ENCODE results near the gene ESPNL. TPM values are rescaled to one million over a fixed set of nuclear protein-coding genes. Genes with fewer than 3 reads are reported as not detected.
"Not testable (repeated sequence)": the region's sequence is repeated elsewhere in the genome, so short reads cannot be mapped to it uniquely, and the experiment has no call there.

ESPNL gene
- total RNA-seq, 1 donor from 2014 or later = 0.24 TPM

DNA sequence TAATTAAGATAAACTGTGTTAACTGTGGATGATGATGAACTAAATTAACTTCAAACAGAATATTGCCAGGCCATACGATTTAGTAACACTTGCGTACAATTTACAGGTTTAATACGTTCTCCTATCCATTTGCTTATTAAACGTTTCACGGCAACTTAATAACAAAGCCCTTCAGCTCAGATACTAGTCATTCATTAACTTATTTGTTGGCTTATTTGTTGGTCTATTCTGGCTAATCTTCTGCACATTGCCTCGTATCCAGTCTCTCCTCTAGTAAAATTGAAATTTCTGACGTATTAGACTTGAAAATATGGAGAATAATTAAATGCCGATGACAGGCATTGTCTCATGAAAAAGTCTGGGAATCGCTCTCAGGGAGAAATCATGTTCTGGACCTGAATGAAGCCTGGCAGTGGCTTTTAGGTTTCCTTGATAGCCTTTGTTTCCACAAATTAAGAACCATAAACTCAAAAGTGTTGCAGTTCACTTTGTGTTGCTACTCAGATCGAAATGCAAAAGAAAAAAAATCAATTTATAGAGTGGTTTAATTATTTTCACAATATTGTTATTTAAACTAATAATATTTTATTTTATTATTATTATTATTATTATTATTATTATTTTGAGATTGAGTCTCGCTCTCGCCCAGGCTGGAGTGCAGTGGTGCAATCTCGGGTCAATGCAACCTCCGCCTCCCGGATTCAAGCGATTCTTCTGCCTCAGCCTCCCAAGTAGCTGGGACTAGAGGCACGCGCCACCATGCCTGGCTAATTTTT is 34.9 kb upstream of the ESPNL start:
- no peaks in the 10 kb centered on the region for H3K9me3 Mint-ChIP-seq
- TF ChIP-seq, protein P1, sequence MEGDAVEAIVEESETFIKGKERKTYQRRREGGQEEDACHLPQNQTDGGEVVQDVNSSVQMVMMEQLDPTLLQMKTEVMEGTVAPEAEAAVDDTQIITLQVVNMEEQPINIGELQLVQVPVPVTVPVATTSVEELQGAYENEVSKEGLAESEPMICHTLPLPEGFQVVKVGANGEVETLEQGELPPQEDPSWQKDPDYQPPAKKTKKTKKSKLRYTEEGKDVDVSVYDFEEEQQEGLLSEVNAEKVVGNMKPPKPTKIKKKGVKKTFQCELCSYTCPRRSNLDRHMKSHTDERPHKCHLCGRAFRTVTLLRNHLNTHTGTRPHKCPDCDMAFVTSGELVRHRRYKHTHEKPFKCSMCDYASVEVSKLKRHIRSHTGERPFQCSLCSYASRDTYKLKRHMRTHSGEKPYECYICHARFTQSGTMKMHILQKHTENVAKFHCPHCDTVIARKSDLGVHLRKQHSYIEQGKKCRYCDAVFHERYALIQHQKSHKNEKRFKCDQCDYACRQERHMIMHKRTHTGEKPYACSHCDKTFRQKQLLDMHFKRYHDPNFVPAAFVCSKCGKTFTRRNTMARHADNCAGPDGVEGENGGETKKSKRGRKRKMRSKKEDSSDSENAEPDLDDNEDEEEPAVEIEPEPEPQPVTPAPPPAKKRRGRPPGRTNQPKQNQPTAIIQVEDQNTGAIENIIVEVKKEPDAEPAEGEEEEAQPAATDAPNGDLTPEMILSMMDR (conservative IDR thresholded peaks at IDR 0.05) = no peak
- H3K27me3 Mint-ChIP-seq = no peaks in the 10 kb centered on the region
- H3K4me1 Mint-ChIP-seq (ENCODE audit: unreplicated experiment) = peaks cover 27% of the 10 kb centered on the region
- no peak for DNase-seq (ENCODE audit: extremely low spot score, unreplicated experiment)
- H3K36me3 Mint-ChIP-seq = peaks cover 32% of the 10 kb centered on the region
- no peak overlapping the region for H3K27ac Mint-ChIP-seq
- H3K4me3 Mint-ChIP-seq = no peak overlapping the region

DNA sequence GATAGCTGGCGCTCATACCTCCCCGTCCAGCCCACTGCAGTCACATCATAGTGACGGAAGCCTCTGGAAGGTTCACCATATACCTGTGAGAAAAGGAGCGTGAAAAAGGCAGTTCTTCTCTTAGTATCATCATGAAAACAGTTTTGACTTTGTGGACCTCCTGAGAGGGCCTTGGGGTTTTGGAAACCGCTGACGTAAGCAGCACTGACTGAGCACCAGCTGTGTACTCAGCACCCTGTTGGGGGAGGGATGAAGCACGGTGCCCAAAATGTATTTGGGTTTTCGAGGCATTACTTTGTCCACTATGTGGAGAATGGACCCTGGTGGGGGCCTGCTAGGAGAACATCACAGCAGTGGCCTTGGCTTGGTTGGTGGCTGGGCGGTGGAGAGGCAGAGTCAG is 33.9 kb upstream of the ESPNL start:
- peaks cover 27% of the 10 kb centered on the region for H3K4me1 Mint-ChIP-seq (ENCODE audit: unreplicated experiment)
- no peaks in the 10 kb centered on the region for H3K27me3 Mint-ChIP-seq
- no peaks in the 10 kb centered on the region for H3K9me3 Mint-ChIP-seq
- no peak for DNase-seq (ENCODE audit: extremely low spot score, unreplicated experiment)
- TF ChIP-seq, protein P1 (conservative IDR thresholded peaks at IDR 0.05) = no peak
- H3K4me3 Mint-ChIP-seq = no peak overlapping the region
- no peak overlapping the region for H3K27ac Mint-ChIP-seq
- H3K36me3 Mint-ChIP-seq = peaks cover 32% of the 10 kb centered on the region

DNA sequence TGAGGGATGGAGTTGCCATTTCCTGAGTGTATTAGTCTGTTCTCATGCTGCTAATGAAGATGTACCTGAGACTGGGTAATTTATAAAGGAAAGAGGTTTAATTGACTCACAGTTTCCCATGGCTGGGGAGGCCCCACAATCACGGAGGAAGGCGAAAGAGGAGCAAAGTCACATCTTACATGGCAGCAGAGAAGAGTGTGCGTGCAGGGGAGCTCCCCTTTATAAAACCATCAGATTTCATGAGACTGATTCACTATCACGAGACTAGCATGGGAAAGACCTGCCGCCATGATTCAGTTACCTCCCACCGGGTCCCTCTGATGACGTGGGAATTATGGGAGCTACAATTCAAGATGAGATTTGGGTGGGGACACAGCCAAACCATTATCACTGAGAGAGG is 33.4 kb upstream of the ESPNL start:
- H3K4me3 Mint-ChIP-seq; H3K27ac Mint-ChIP-seq; DNase-seq (ENCODE audit: extremely low spot score, unreplicated experiment); H3K9me3 Mint-ChIP-seq; H3K27me3 Mint-ChIP-seq: not testable (repeated sequence)
- peaks cover 22% of the 10 kb centered on the region for H3K4me1 Mint-ChIP-seq (ENCODE audit: unreplicated experiment)
- peaks cover 34% of the 10 kb centered on the region for H3K36me3 Mint-ChIP-seq

DNA sequence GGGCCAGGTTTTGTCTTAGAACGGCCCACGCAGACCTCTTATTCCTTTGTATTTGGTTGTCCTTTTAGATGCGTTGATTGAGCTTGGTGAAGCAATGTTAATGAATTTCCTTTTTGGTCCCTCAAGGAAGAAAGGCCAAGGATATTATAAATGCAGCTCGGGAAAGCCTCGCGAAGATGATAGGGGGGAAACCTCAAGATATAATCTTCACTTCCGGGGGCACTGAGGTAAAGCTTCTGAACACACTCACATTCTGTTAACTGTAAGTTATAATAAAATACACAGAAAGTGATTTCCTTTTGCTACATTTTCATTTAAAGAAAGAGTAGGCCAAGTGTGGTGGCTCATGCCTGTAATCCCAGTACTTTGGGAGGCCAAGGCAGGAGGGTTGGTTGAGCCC is 32.2 kb upstream of the ESPNL start:
- H3K27ac Mint-ChIP-seq = no peak overlapping the region

DNA sequence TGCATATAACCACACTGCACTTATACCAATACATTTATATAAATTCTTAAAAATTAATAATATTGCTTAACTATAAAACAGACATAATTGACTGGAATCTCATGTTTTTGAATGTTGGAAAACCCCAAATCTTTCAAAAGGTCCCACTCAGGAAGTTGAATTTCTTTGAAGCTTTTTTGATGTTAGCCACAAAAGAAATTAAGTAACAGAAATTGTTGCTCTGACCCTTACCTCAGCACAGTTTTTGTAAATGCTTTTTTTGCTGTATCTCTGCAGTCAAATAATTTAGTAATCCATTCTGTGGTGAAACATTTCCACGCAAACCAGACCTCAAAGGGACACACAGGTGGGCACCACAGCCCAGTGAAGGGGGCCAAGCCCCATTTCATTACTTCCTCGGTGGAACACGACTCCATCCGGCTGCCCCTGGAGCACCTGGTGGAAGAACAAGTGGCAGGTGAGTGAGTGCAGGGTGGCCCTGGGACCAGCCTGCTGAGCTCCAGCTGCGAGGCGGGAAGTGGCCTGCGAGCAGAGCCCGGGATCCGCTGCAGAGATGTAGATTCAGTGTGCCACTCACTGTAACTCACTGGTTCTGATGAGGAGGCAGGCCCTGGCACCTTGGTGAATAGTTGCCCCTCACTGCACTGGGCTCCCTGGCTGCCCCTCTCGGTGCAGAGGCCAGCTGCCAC is 31.0 kb upstream of the ESPNL start:
- Mint-ChIP-seq H3K36me3 (peaks cover 49% of the 10 kb centered on the region), H3K9me3 (no peaks in the 10 kb centered on the region), H3K4me3 (no peak overlapping the region), H3K4me1 (ENCODE audit: unreplicated experiment) (peaks cover 3% of the 10 kb centered on the region), H3K27me3 (no peaks in the 10 kb centered on the region), H3K27ac (no peak overlapping the region)
- TF ChIP-seq, protein P1 (conservative IDR thresholded peaks at IDR 0.05) = no peak
- no peak for DNase-seq (ENCODE audit: extremely low spot score, unreplicated experiment)

More for the DNA sequence above, 32.2 kb upstream of the ESPNL start:
- Mint-ChIP-seq H3K4me1 (ENCODE audit: unreplicated experiment) (peaks cover 14% of the 10 kb centered on the region), H3K9me3 (no peaks in the 10 kb centered on the region), H3K27me3 (no peaks in the 10 kb centered on the region), H3K4me3 (no peak overlapping the region), H3K36me3 (peaks cover 47% of the 10 kb centered on the region)
- TF ChIP-seq, protein P1 (conservative IDR thresholded peaks at IDR 0.05) = no peak
- DNase-seq (ENCODE audit: extremely low spot score, unreplicated experiment) = no peak

DNA sequence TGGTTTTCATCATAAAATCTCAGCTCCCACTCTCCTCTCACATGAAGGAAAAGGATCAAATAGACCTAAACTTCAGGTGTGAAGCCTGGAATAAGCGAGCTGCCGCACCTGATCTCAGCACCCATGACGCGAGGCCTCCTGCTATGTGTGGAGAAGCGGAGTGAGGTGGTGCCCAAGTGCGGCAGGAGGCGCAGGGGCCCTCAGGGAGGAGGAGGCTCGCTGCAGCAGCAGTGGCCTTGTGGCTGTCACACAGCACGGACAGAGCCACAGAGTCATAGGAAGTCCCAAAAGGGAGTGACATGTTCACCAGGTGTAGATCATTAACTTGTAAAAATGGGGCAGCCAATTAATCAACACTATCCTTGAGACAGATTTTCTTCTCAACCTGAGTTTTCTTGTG is 30.3 kb upstream of the ESPNL start:
- Mint-ChIP-seq H3K27me3 (no peaks in the 10 kb centered on the region), H3K27ac (no peak overlapping the region), H3K36me3 (peaks cover 53% of the 10 kb centered on the region), H3K9me3 (no peaks in the 10 kb centered on the region), H3K4me3 (no peak overlapping the region), H3K4me1 (ENCODE audit: unreplicated experiment) (no peaks in the 10 kb centered on the region)
- no peak for DNase-seq (ENCODE audit: extremely low spot score, unreplicated experiment)
- TF ChIP-seq, protein P1 (conservative IDR thresholded peaks at IDR 0.05) = no peak

Data from type B pancreatic cell (in vitro differentiated cells).